Transverse colon (tissue), 4 donors: ENCODE data around the gene PTTG1. TPM values are rescaled to one million over a fixed set of nuclear protein-coding genes. Genes with fewer than 3 reads are reported as not detected.

Experiments
- DNase-seq: peaks from one replicate; pipeline ENCODE4 v3.0.0-alpha.2; 2019
- H3K27ac ChIP-seq, 4 donors: fragments of 200-600 bp; sonication (generic); 2 replicates each; pipeline ENCODE4 v1.5.1; 2016 to 2018; ENCODE audit warnings: inconsistent platforms in 4 of 4
- H3K27me3 ChIP-seq: fragments of 200-600 bp; sonication (generic); 2 replicates; pipeline ENCODE4 v1.5.1; 2017; ENCODE audit warnings: inconsistent platforms
- H3K36me3 ChIP-seq, 4 donors: fragments of 200-600 bp; sonication (generic); 2 replicates each; pipeline ENCODE4 v1.5.1; 2017 to 2019; ENCODE audit warnings: inconsistent platforms in 4 of 4
- H3K4me1 ChIP-seq, 4 donors: fragments of 200-600 bp; sonication (generic); 2 replicates each; pipeline ENCODE4 v1.5.1; 2017 to 2020; ENCODE audit warnings: inconsistent platforms in 4 of 4
- H3K4me3 ChIP-seq, 4 donors: fragments of 200-600 bp; sonication (generic); 1 replicate in 1 of 4; 2 replicates in 3 of 4; pipeline versions ENCODE4 v1.5.1 to v1.6.1; 2017 to 2019; ENCODE audit warnings: inconsistent platforms in 4 of 4
- H3K9me3 ChIP-seq, 2 donors: fragments of 200-600 bp; sonication (generic); 2 replicates each; pipeline ENCODE4 v1.5.1; 2017 to 2019; ENCODE audit warnings: inconsistent platforms in 2 of 2
- EP300 ChIP-seq: sonication (generic); formaldehyde crosslinking; IDR thresholded peaks from one replicate; pipeline ENCODE4 v1.6.1; 2017; ENCODE audit warnings: antibody characterized with exemption, low read depth
- POLR2A ChIP-seq: fragments of 450-650 bp; IDR thresholded peaks from one replicate; pipeline ENCODE4 v1.6.1; 2016; ENCODE audit warnings: antibody characterized with exemption, mild to moderate bottlenecking, moderate library complexity
- POLR2AphosphoS5 ChIP-seq, 3 donors: sonication (generic); formaldehyde crosslinking; IDR thresholded peaks; one replicate each; pipeline ENCODE4 v1.6.1; 2016; ENCODE audit warnings: antibody characterized with exemption in 3 of 3
- WGBS, 2 donors: methylation state at CpG; one replicate each; pipeline ENCODE4 v1.1.5; 2018; ENCODE audit warnings: low coverage in 1 of 2; 5-methylcytosine and 5-hydroxymethylcytosine counted together
- in situ Hi-C, 4 donors: fragments of 200-750 bp; cut with MboI; loops; one replicate each; pipeline versions ENCODE4 v1.15.0 to v1.15.1; 2017; ENCODE audit warnings: low sequenced_read_pairs in 3 of 4, low pct_ligation_motif_present in 1 of 4, low pct_unique_long_range_greater_than_20kb in 1 of 4
- intact Hi-C: fragments of 100-400 bp; cut with DNase I; formaldehyde crosslinking; loops from one replicate; pipeline ENCODE4 v1.15.1; 2023; ENCODE audit warnings: low total_unique reads
- total RNA-seq, 4 donors: library from RNA; depleted of rRNA; stranded (reverse); fragments of >200 nt; gene quantifications; one replicate each; pipeline ENCODE4 v1.1.0, GENCODE V29; 2016
- TF ChIP-seq, protein P1 (sequence below), 5 experiments: fragments of 200-600 bp in 3 of 5; fragments of 450-650 bp in 2 of 5; sonication (generic) in 3 of 5; IDR thresholded peaks; 1 replicate in 2 of 5; 2 replicates in 3 of 5; pipeline ENCODE4 v1.5.1; 2016 to 2017; ENCODE audit warnings: antibody characterized with exemption in 5 of 5, inconsistent platforms in 3 of 5, mild to moderate bottlenecking in 2 of 5, moderate library complexity in 1 of 5

The PTTG1 gene
- total RNA-seq, 4 donors from 2014 or later = 6.4 to 41.1 (median 15.2) TPM

DNA sequence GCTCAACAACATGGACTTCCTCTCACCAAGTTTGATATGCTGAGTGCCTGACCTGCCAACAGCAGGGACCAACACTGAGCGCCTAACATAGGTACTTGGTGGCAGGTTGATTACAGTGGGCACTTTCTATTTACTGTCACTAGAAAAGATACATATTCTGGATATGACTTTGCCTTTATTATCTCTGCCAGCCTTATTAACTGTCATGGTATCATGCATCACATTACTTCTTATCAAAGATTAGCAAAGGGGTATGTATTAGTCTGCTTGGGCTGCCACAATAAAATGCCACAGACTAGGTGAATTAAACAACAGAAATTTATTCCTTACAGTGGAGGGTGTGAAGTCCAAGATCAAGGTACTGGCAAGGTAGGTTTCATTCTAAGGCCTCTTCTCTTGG, 37.0 kb upstream of the PTTG1 start:
- Histone ChIP-seq H3K36me3 (no peaks in the 10 kb centered on the region), H3K9me3 (peaks cover 8 to 10% of the 10 kb centered on the region in 2 donors), H3K27me3 (no peaks in the 10 kb centered on the region), H3K4me1 (no peaks in the 10 kb centered on the region), H3K4me3 (no peak overlapping the region), H3K27ac (no peak overlapping the region)
- TF ChIP-seq POLR2A = no peak
- no peak for TF ChIP-seq EP300
- TF ChIP-seq, protein P1, sequence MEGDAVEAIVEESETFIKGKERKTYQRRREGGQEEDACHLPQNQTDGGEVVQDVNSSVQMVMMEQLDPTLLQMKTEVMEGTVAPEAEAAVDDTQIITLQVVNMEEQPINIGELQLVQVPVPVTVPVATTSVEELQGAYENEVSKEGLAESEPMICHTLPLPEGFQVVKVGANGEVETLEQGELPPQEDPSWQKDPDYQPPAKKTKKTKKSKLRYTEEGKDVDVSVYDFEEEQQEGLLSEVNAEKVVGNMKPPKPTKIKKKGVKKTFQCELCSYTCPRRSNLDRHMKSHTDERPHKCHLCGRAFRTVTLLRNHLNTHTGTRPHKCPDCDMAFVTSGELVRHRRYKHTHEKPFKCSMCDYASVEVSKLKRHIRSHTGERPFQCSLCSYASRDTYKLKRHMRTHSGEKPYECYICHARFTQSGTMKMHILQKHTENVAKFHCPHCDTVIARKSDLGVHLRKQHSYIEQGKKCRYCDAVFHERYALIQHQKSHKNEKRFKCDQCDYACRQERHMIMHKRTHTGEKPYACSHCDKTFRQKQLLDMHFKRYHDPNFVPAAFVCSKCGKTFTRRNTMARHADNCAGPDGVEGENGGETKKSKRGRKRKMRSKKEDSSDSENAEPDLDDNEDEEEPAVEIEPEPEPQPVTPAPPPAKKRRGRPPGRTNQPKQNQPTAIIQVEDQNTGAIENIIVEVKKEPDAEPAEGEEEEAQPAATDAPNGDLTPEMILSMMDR (IDR thresholded peaks at IDR 0.05) = no peak
- TF ChIP-seq POLR2AphosphoS5 (IDR thresholded peaks at IDR 0.05) = no peak
- in situ Hi-C loops (no loop called here), intact Hi-C loops (no loop called here)
- WGBS, 2 donors = 96 to 100% methylated on average over 1 of the region's 1 CpG
- no peak for DNase-seq

DNA sequence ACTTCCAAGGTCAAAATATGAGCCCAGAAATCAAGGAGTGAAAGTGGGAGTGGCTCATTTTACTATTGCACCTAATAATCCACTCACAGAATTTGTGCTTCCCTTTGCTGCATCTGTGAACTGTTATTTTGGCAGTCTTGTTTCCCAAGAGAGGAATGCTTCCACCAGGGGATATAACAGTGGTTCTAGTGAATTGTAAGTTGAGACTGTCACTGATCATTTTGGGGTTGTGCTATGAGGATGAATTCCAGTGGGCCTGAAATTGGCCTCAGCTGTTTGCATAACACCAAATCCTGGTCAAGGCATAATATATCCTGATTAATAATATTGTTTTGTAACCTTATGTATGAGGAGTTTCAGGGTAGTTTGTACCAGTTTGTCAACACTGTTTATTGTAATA, 36.2 kb upstream of the PTTG1 start:
- DNase-seq = no peak
- Histone ChIP-seq H3K36me3 (no peaks in the 10 kb centered on the region), H3K27ac (no peak overlapping the region), H3K4me1 (no peaks in the 10 kb centered on the region), H3K9me3 (peaks cover 8 to 10% of the 10 kb centered on the region in 2 donors), H3K4me3 (no peak overlapping the region), H3K27me3 (no peaks in the 10 kb centered on the region)
- TF ChIP-seq EP300 (no peak), POLR2AphosphoS5 (IDR thresholded peaks at IDR 0.05) (no peak), POLR2A (no peak)
- TF ChIP-seq, protein P1 (IDR thresholded peaks at IDR 0.05) = no peak
- intact Hi-C loops = no loop called here
- in situ Hi-C loops = no loop called here

DNA sequence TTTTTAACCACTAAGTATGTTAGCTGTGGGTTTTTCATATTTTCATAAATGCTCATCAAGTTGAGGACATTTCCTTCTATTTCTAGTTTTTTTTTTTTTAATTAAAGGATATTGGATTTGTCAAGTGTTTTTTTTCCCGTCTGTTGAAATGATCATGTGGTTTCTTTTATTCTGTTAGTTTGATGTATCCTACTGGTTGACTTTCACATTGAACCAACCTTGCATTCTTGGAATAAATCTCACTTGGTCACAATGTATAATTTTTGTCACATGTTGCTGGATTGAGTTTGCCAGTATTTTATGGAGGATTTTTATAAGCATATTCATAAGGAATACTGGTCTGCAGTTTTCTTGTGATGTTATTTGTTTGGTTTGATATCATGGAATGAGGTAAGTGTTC, 34.2 kb upstream of the PTTG1 start:
- in situ Hi-C loops = no loop called here
- Histone ChIP-seq H3K9me3 (peaks cover 8 to 10% of the 10 kb centered on the region in 2 donors), H3K36me3 (no peaks in the 10 kb centered on the region), H3K27ac (no peak overlapping the region), H3K4me1 (no peaks in the 10 kb centered on the region), H3K27me3 (no peaks in the 10 kb centered on the region), H3K4me3 (no peak overlapping the region)
- intact Hi-C loops = no loop called here
- DNase-seq = no peak
- WGBS, 2 donors = 90 to 91% methylated on average over 1 of the region's 1 CpG
- TF ChIP-seq EP300 = no peak
- TF ChIP-seq POLR2A = no peak
- TF ChIP-seq, protein P1 (IDR thresholded peaks at IDR 0.05) = no peak
- TF ChIP-seq POLR2AphosphoS5 (IDR thresholded peaks at IDR 0.05) = no peak

DNA sequence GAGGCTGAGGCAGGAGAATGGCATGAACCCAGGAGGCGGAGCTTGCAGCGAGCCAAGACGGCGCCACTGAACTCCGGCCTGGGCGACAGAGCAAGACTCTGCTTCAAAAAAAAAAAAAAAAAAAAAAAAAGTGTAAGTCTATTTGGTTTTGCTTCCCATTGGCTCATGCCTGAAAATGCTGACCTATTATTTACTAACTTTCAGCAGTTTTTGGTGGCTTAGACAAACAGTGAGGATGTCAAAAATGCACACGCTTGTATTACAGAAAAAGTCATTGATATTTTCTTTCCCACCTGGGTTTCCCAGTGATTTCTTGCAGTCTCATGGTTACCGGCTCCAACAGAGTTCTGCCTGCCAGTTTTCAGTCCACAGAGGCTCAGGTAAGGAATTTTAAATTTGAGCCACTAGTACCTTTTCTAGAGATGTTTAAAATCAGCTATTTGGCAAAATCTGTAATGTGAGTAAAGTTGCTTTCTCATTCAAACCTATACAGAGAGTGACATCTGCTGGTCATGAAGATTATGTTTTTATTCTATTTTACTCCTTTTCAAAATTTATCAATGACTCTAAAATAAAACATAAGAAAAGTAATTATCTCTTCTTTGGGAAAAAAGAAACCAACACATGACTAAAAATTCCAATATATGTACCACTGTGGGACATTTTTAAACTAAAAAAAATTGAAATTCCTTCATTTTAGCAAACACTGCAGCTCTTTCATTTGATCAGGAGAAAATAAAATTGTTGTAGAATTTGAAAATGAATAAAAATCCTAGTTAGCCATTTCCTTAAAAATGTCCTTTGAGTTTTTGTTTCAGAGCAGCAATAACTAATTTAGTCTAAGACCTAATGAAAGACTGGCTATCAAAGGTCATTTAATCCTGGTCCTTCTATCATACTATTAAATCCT, 30.6 kb upstream of the PTTG1 start:
- 44 to 73% methylated on average over 3 to 8 of the region's 8 CpGs for WGBS, 2 donors
- H3K27ac ChIP-seq = no peak overlapping the region
- TF ChIP-seq, protein P1 (IDR thresholded peaks at IDR 0.05) = peak; percentile 35 to 52 (median 49)
- TF ChIP-seq EP300 = no peak
- no peak for TF ChIP-seq POLR2A
- no peak for TF ChIP-seq POLR2AphosphoS5 (IDR thresholded peaks at IDR 0.05)
- intact Hi-C loops (no loop called here), in situ Hi-C loops (no loop called here)
- DNase-seq = no peak
- H3K4me1 ChIP-seq = no peaks in the 10 kb centered on the region
- H3K27me3 ChIP-seq = no peaks in the 10 kb centered on the region
- no peak overlapping the region for H3K4me3 ChIP-seq
- peaks cover 8 to 10% of the 10 kb centered on the region in 2 donors for H3K9me3 ChIP-seq
- no peaks in the 10 kb centered on the region for H3K36me3 ChIP-seq
